HG02981 (cell line): Measurements from ENCODE around the gene STS.
"Not testable (repeated sequence)": the region's sequence is repeated elsewhere in the genome, so short reads cannot be mapped to it uniquely, and the experiment has no call there.

ENCODE experiments used
- ATAC-seq: cut with Tn5 transposase; IDR thresholded peaks from one replicate; pipeline ENCODE4 v1.9.1; 2021; ENCODE audit warnings: mild to moderate bottlenecking, moderate library complexity; ENCODE audit not compliant: unreplicated experiment

STS gene

GRCh38 chrX:7170898-7171297 lies 23.4 kb downstream of the STS start:
- ATAC-seq: no peak

GRCh38 chrX:7178859-7179258 lies 31.3 kb downstream of the STS start:
- not testable (repeated sequence) for ATAC-seq

- no peak for ATAC-seq
These were observed 31.9 kb downstream of the STS start for GRCh38 chrX:7179446-7179845.

- ATAC-seq: no peak
These were observed 37.3 kb downstream of the STS start for GRCh38 chrX:7184816-7185215.

GRCh38 chrX:7188672-7189071 lies 41.2 kb downstream of the STS start:
- ATAC-seq: no peak

- ATAC-seq: no peak
These were observed 42.6 kb downstream of the STS start for GRCh38 chrX:7190157-7190556.

- no peak for ATAC-seq
These were observed 44.2 kb downstream of the STS start for GRCh38 chrX:7191681-7192110.

GRCh38 chrX:7192871-7193270 lies 45.4 kb downstream of the STS start:
- ATAC-seq: no peak

GRCh38 chrX:7194606-7195005 lies 47.1 kb downstream of the STS start:
- ATAC-seq: no peak
